ENCODE results near the gene LBHD2. TPM values are rescaled to one million over a fixed set of nuclear protein-coding genes. Genes with fewer than 3 reads are reported as not detected.

Gene LBHD2
- total and polyA plus RNA-seq, 10 of the 15 experiments (the other 5 are each of a cell fraction or from before 2014, with no cell fraction given), result not detected

- H4K20me1 ChIP-seq (ENCODE audit: control insufficient read depth, insufficient read depth), result no peaks in the 10 kb centered on the region
- no peak overlapping the region for H3K4me2 ChIP-seq (ENCODE audit: control insufficient read depth, insufficient read depth)
- FAIRE-seq (peak; percentile 47), DNase-seq (ENCODE audit: low read depth, low spot score) (no peak), ATAC-seq (peak; percentile 48)
- H3K27ac ChIP-seq (ENCODE audit: control insufficient read depth, insufficient read depth), result no peak overlapping the region
- ChIA-PET SMC1A (ENCODE audit: uncharacterized antibody, unreplicated experiment) (interaction anchor here (0.7 to 4.6 kb wide), 26 partner anchors 10 to 411 kb away, joined by 3 to 76 read pairs (median 6); no protein-coding TSS in a partner anchor), POLR2A (interaction anchor here (0.6 to 1.7 kb wide), 8 partner anchors 35 to 481 kb away, joined by 3 to 7 read pairs (median 4); no protein-coding TSS in a partner anchor), RAD21 (ENCODE audit: unreplicated experiment) (interaction anchor here (0.7 to 4.6 kb wide), 29 partner anchors 9 to 412 kb away, joined by 3 to 120 read pairs (median 6); partner anchors contain the start of genes EXOC3L4 and TNFAIP2), CTCF (interaction anchor here (0.6 to 5.0 kb wide), 38 partner anchors 8 to 1110 kb away, joined by 3 to 202 read pairs (median 8); partner anchors contain the start of gene TNFAIP2)
- BruUV-seq (replicated peaks), result no TSS peak
- in situ Hi-C loops (cut with MboI) (loop anchor here (5.0 kb wide), 1 partner anchor 77 kb away; no protein-coding TSS in a partner anchor), intact Hi-C loops (cut with micrococcal nuclease; ENCODE audit: unreplicated experiment) (loop anchor here (1.0 kb wide), 3 partner anchors 35 to 187 kb away; no protein-coding TSS in a partner anchor)
- no peak overlapping the region for H3K4me3 ChIP-seq
- H3K9ac ChIP-seq (ENCODE audit: control insufficient read depth, insufficient read depth, low read length), result no peak overlapping the region
- TF ChIP-seq RAD21 (IDR thresholded peaks at IDR 0.05; ENCODE audit: insufficient read depth, low read depth, low read length) (0 out of 2 replicates have a peak, but pooled peaks have one; percentile 12), MEF2B (IDR thresholded peaks at IDR 0.05; ENCODE audit: partially characterized antibody, poor library complexity, severe bottlenecking) (peak; percentile 66), IKZF1 (conservative IDR thresholded peaks at IDR 0.05) (0 out of 2 replicates have a peak, but pooled peaks have one; percentile 14), SMC3 (IDR thresholded peaks at IDR 0.05; ENCODE audit: borderline replicate concordance, low read length) (peak; percentile 14; the same call in 1 of the 2 replicates), ZNF687 (IDR thresholded peaks at IDR 0.05) (peak; percentile 35; the same call in 1 of the 2 replicates), ASH2L (IDR thresholded peaks at IDR 0.05; ENCODE audit: borderline replicate concordance, low read depth) (no peak), CTCF (IDR thresholded peaks at IDR 0.05 in 2 of 3, conservative IDR thresholded peaks at IDR 0.05 in 1 of 3; ENCODE audit: control insufficient read depth in 2 of 3, extremely low read depth in 1 of 3, insufficient read depth in 1 of 3, low read depth in 3 of 3, low read length in 3 of 3) (peak; percentile 42 to 46 (median 45); a peak in 5 of 6 replicates), RAD51 (IDR thresholded peaks at IDR 0.05) (no peak)
- WGBS (ENCODE audit: insufficient coverage, insufficient replicate concordance, low lambda C conversion rate, missing lambda C conversion rate), result 23% methylated on average over 9 of the region's 9 CpGs
- no peaks in the 10 kb centered on the region for H3K36me3 ChIP-seq (ENCODE audit: control insufficient read depth in 2 of 2, insufficient read depth in 2 of 2, low read length in 1 of 2)
- H3K4me1 ChIP-seq (ENCODE audit: control insufficient read depth, insufficient read depth, low read length), result peaks cover 42% of the 10 kb centered on the region
- no peaks in the 10 kb centered on the region for H3K9me3 ChIP-seq (replicated peaks; ENCODE audit: control insufficient read depth, insufficient read depth, low read length)
- no peak overlapping the region; the same call in 1 of the 2 replicates for H2AFZ ChIP-seq (ENCODE audit: control insufficient read depth, low read depth, low read length)
- H3K79me2 ChIP-seq (ENCODE audit: control insufficient read depth, insufficient read depth, low read length), result no peaks in the 10 kb centered on the region
- peaks cover 5 to 11% of the 10 kb centered on the region in 2 experiments; a peak in 2 of 4 replicates for H3K27me3 ChIP-seq (replicated peaks in 1 of 2; ENCODE audit: control insufficient read depth in 2 of 2, insufficient read depth in 2 of 2, low read length in 1 of 2)
Observed at GRCh38 chr14:103105580-103106150, 21.7 kb downstream of the LBHD2 start.
